VCaP (cell line): ENCODE measurements around the gene GPHB5.

ENCODE experiments used
- H3K27ac ChIP-seq: fragments of 450-650 bp; 2 replicates; pipeline ENCODE4 v1.5.1; 2017
- CTCF ChIP-seq: fragments of 450-650 bp; conservative IDR thresholded peaks from 2 replicates; pipeline ENCODE4 v1.5.1; 2017; ENCODE audit warnings: mild to moderate bottlenecking, moderate library complexity

Gene GPHB5

GRCh38 chr14:63301891-63302534 lies 16.7 kb downstream of the GPHB5 start:
- no peak for TF ChIP-seq CTCF
- H3K27ac ChIP-seq = no peak overlapping the region

GRCh38 chr14:63300854-63301253 lies 17.9 kb downstream of the GPHB5 start:
- no peak for TF ChIP-seq CTCF
- no peak overlapping the region for H3K27ac ChIP-seq

DNA sequence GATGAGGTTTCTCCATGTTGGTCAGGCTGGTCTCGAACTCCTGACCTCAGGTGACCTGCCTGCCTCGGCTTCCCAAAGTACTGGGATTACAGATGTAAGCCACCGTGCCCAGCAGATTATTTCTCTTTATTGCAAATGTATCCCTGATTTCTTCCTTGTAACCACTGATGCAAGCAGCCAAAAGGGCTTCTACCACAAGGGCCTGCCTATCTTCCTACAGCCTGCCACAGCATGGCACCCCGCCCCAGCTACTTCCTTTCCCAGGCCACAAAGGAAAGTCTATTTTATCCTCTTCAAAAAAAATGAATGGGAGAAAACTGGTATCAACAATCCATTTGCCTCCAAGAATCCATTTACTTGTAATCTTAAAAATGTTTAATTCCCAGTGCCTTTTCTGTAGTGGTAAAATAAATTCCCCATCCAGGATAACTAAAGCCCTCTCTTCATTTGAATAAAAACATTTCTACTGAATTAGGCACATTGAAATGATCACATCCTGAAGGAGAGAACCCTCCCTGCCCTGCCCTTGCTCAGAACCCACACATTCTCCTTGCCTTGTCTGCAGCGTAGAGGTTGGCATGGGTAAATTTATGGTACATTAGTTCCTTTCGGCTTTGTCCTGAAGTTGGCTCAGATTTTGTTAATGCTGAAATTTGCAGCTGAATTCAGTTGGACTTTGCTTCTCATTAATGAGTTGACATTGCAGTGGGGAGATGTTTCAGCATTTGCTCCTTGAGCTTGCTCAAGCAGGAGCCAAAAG lies 19.2 kb downstream of the GPHB5 start:
- no peak overlapping the region for H3K27ac ChIP-seq
- TF ChIP-seq CTCF = no peak

GRCh38 chr14:63297372-63298063 lies 21.2 kb downstream of the GPHB5 start:
- no peak overlapping the region for H3K27ac ChIP-seq
- no peak for TF ChIP-seq CTCF

GRCh38 chr14:63296060-63296563 lies 22.6 kb downstream of the GPHB5 start:
- no peak for TF ChIP-seq CTCF
- no peak overlapping the region for H3K27ac ChIP-seq

DNA sequence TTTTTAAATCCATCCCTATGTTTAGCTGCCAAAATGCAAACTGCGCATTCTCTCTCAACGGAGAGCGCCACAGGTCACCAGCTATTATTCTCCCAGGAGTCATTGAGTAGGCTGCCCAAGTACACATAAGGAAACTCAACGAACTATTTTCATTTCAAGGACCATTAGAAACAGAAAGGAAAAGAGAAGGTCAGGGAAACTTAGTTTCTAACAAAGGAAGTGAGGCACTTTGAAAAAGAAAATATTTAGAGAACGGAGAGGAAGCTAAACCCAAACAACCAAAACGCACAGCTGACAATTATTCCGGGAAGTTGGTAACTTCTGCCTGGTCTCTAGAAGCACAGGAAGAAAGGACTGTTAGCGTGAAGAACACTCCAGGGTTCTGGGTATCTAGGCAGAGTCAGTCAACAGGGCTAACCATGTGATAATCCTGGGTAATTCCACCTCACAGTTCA lies 23.5 kb downstream of the GPHB5 start:
- H3K27ac ChIP-seq = no peak overlapping the region
- no peak for TF ChIP-seq CTCF

- H3K27ac ChIP-seq = no peak overlapping the region
- TF ChIP-seq CTCF = no peak
Measured at GRCh38 chr14:63292805-63293204, 25.9 kb downstream of the GPHB5 start.
